ENCODE measurements around the gene SEMA6A. TPM values are rescaled to one million over a fixed set of nuclear protein-coding genes. Genes with fewer than 3 reads are reported as not detected.
"Not testable (repeated sequence)": the region's sequence is repeated elsewhere in the genome, so short reads cannot be mapped to it uniquely, and the experiment has no call there.

Gene SEMA6A
- total RNA-seq, 1 donor from 2014 or later: 2.6 TPM

DNA sequence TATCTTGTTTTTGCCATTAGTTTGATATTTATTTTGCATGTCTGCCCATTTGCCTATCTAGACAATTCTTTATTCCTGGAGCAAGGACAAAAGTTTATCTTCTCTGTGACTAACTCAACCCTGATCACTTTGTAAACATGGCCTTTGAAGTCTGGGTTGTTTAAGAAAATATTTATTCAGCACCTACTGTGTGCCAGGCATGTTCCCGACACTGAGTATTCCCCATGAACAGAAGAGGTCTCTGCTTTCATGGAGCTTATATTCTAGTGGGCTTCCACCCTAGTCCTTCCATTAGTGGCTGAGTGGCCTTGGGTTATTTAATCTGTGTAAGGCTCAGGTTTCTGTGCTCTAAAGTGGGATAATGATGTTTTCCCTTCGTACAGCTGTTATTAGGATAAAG, 49.7 kb downstream of the SEMA6A start:
- Mint-ChIP-seq H3K36me3 (ENCODE audit: unreplicated experiment) (no peaks in the 10 kb centered on the region), H3K27me3 (ENCODE audit: unreplicated experiment) (peaks cover 4% of the 10 kb centered on the region), H3K9me3 (ENCODE audit: unreplicated experiment) (no peaks in the 10 kb centered on the region), H3K27ac (ENCODE audit: unreplicated experiment) (no peak overlapping the region), H3K4me3 (ENCODE audit: unreplicated experiment) (no peak overlapping the region), H3K4me1 (ENCODE audit: unreplicated experiment) (no peaks in the 10 kb centered on the region)
- TF ChIP-seq, protein P1, sequence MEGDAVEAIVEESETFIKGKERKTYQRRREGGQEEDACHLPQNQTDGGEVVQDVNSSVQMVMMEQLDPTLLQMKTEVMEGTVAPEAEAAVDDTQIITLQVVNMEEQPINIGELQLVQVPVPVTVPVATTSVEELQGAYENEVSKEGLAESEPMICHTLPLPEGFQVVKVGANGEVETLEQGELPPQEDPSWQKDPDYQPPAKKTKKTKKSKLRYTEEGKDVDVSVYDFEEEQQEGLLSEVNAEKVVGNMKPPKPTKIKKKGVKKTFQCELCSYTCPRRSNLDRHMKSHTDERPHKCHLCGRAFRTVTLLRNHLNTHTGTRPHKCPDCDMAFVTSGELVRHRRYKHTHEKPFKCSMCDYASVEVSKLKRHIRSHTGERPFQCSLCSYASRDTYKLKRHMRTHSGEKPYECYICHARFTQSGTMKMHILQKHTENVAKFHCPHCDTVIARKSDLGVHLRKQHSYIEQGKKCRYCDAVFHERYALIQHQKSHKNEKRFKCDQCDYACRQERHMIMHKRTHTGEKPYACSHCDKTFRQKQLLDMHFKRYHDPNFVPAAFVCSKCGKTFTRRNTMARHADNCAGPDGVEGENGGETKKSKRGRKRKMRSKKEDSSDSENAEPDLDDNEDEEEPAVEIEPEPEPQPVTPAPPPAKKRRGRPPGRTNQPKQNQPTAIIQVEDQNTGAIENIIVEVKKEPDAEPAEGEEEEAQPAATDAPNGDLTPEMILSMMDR (IDR thresholded peaks at IDR 0.05): no peak
- DNase-seq (ENCODE audit: extremely low spot score, unreplicated experiment): no peak

DNA sequence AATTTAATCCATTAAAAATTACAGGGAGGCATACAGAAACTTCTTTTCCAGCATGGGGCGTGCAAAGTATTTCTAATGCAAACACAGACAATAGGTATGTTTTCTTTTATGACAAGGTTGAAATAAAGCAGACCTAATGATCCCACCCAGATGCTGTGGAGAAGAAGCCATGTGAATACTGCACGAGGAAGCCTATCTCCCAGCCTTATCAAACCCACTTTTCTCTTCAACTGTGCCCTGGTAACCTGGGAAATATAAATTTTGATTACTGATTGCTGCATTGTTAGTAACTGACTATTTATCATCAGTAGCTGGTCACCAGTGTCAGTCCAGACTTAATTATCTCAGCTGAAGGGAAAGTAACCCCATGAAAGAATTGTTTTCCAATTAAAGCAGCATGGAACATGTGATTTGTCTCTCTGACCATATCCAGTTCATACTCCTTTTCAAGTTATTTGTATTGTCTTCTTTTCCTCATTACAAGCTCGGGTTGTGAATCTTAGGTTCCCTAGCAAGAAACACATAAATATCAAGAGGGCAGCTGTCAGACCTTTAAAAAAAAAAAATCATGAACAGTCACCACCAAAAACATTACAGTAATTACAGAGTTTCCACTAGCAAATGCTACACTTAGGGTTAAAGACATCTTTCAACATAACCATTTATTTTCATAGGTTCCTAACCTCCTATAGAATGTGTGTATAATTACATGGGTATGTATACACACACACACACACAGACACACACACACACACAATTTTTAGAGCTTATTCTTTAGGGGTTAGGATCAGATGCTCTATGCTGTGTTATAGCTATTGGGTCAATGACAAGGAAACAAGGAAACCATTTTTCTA, 50.3 kb downstream of the SEMA6A start:
- Mint-ChIP-seq H3K27ac (ENCODE audit: unreplicated experiment) (no peak overlapping the region), H3K4me1 (ENCODE audit: unreplicated experiment) (no peaks in the 10 kb centered on the region), H3K9me3 (ENCODE audit: unreplicated experiment) (no peaks in the 10 kb centered on the region)

DNA sequence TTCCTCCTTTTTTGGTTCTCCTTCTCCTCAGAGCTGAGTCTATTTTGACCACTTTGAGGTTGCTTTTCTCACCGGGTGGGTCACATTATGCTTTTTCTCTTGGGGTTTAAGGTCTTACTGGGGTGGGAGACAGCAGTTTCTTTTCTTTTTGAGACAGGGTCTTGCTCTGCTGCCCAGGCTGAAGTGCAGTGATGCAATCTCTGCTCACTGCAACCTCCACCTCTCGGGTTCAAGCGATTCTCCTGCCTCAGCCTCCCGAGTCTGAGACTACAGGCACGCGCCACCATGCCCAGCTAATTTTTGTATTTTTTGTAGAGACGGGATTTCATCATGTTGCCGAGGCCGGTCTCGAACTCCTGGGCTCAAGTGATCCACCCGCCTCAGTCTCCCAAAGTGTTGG, 51.4 kb downstream of the SEMA6A start:
- not testable (repeated sequence) for H3K36me3 Mint-ChIP-seq (ENCODE audit: unreplicated experiment); H3K27ac Mint-ChIP-seq (ENCODE audit: unreplicated experiment); H3K27me3 Mint-ChIP-seq (ENCODE audit: unreplicated experiment); H3K4me1 Mint-ChIP-seq (ENCODE audit: unreplicated experiment); H3K9me3 Mint-ChIP-seq (ENCODE audit: unreplicated experiment); H3K4me3 Mint-ChIP-seq (ENCODE audit: unreplicated experiment); DNase-seq (ENCODE audit: extremely low spot score, unreplicated experiment)

More for the DNA sequence above, 50.3 kb downstream of the SEMA6A start:
- TF ChIP-seq, protein P1 (IDR thresholded peaks at IDR 0.05): no peak
- Mint-ChIP-seq H3K27me3 (ENCODE audit: unreplicated experiment) (no peaks in the 10 kb centered on the region), H3K4me3 (ENCODE audit: unreplicated experiment) (no peak overlapping the region), H3K36me3 (ENCODE audit: unreplicated experiment) (no peaks in the 10 kb centered on the region)
- DNase-seq (ENCODE audit: extremely low spot score, unreplicated experiment): no peak

DNA sequence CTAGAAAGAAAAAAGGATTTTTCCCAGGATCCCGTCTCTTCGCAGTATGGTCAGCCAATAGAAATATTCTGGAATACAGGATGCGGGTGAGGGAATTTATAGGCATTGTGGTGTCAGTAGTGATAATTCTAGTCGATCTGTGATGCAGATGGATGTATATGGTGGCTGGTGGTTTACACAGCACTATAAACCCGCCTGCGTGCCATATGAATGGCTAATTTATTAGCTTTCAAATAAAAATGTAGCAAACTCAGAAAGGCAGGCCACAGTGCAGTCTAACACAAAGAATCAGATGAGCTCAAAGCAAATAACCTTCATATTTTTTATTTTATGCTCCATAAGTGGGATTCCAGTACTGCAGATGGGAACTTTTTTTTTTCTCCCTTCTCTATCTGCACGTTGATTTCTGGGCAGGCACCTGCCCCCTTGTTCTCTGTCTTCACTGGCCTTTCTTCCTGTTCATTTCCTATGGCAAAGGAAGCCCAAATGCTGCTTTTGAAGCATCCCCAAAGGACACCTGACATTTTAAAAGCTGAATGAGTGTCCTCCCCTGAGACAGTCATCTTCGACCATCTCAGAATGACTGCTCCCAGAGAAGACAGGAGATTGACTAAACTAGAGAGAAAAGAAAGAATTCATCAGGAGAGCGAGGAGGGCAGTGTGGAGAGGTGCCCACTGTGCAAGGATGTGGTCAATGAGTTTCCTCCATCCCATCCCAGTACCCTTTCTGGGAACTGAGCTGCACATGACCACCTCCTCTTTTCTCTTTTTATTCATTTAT, 52.1 kb downstream of the SEMA6A start:
- TF ChIP-seq, protein P1 (IDR thresholded peaks at IDR 0.05): no peak
- no peaks in the 10 kb centered on the region for H3K4me1 Mint-ChIP-seq (ENCODE audit: unreplicated experiment)
- H3K36me3 Mint-ChIP-seq (ENCODE audit: unreplicated experiment): no peaks in the 10 kb centered on the region
- H3K9me3 Mint-ChIP-seq (ENCODE audit: unreplicated experiment): no peaks in the 10 kb centered on the region
- no peak overlapping the region for H3K4me3 Mint-ChIP-seq (ENCODE audit: unreplicated experiment)
- H3K27ac Mint-ChIP-seq (ENCODE audit: unreplicated experiment): no peak overlapping the region
- DNase-seq (ENCODE audit: extremely low spot score, unreplicated experiment): no peak
- no peaks in the 10 kb centered on the region for H3K27me3 Mint-ChIP-seq (ENCODE audit: unreplicated experiment)

DNA sequence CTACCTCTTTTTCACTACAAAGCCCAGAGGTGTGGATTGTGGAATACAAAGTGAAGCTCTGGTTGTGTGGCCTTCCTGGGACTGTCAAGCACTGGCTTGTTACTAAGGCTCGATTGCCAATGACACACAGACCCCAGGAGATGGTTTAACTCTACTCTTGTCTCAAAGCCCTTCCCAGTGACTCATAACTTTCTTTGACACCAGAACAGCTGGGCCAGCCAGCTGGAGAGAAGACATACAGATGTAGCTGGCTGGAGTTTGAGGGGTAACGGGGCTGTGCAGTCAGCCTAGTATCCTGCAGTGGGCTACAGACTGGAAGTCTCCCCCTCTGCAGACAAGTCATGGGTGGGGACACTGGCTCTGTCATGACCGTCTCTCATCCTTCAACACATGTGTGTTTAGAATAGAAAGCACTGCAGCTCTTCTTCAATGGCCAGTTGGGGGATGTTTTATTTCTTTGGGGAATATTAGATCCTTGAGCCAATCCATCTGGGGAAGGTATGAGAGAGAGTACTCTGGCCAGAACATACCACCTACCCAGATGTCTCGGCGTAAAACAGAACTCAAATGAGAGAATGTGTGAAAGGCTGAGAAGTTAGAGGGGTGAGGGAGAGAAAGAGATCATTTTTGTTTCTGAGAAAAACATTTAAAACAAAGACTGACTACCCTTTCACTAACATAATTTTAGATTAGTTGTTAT, 53.3 kb downstream of the SEMA6A start:
- DNase-seq (ENCODE audit: extremely low spot score, unreplicated experiment): no peak
- Mint-ChIP-seq H3K36me3 (ENCODE audit: unreplicated experiment) (no peaks in the 10 kb centered on the region), H3K4me3 (ENCODE audit: unreplicated experiment) (no peak overlapping the region), H3K27ac (ENCODE audit: unreplicated experiment) (no peak overlapping the region), H3K4me1 (ENCODE audit: unreplicated experiment) (no peaks in the 10 kb centered on the region), H3K9me3 (ENCODE audit: unreplicated experiment) (no peaks in the 10 kb centered on the region), H3K27me3 (ENCODE audit: unreplicated experiment) (no peaks in the 10 kb centered on the region)
- TF ChIP-seq, protein P1 (IDR thresholded peaks at IDR 0.05): no peak

All from osteocyte (in vitro differentiated cells).